Left kidney (tissue), 1 donor: ENCODE data around the gene NR2C1. TPM values are rescaled to one million over a fixed set of nuclear protein-coding genes. Genes with fewer than 3 reads are reported as not detected.

Experiments
- polyA plus RNA-seq: library from polyadenylated mRNA; unstranded; fragments of 120-200 nt; gene quantifications from one replicate; pipeline ENCODE4 v1.2.1, GENCODE V29; 2013; ENCODE audit not compliant: insufficient read length

The NR2C1 gene
- polyA plus RNA-seq, 1 donor, result 102 TPM

Other genes starting within 250 kb of the NR2C1 start
- gene NDUFA12, start 69.9 kb downstream of the NR2C1 start, polyA plus RNA-seq, result 107 TPM
- gene FGD6, start 143.8 kb upstream of the NR2C1 start, polyA plus RNA-seq, result 13.9 TPM
- gene VEZT, start 144.2 kb upstream of the NR2C1 start, polyA plus RNA-seq, result 94.7 TPM